GM12872 (cell line): ENCODE results near the gene CD200R1L.

Experiments
- CTCF ChIP-seq: IDR thresholded peaks from 3 replicates; pipeline ENCODE4 v1.5.1; 2011; ENCODE audit warnings: low read depth, mild to moderate bottlenecking, low read length, moderate library complexity; ENCODE audit not compliant: insufficient read depth

CD200R1L gene

GRCh38 chr3:112818289-112818688, 28.4 kb downstream of the CD200R1L start:
- no peak for TF ChIP-seq CTCF

GRCh38 chr3:112817797-112818196, 28.9 kb downstream of the CD200R1L start:
- no peak for TF ChIP-seq CTCF

- no peak for TF ChIP-seq CTCF
These were observed 29.4 kb downstream of the CD200R1L start for GRCh38 chr3:112817271-112817670.

GRCh38 chr3:112815981-112816380, 30.7 kb downstream of the CD200R1L start:
- no peak for TF ChIP-seq CTCF

- peak; percentile 28; the same call in 1 of the 3 replicates for TF ChIP-seq CTCF
These were observed 32.4 kb downstream of the CD200R1L start for GRCh38 chr3:112814266-112814665.

GRCh38 chr3:112813723-112814171, 32.9 kb downstream of the CD200R1L start:
- no peak for TF ChIP-seq CTCF

GRCh38 chr3:112813016-112813415, 33.6 kb downstream of the CD200R1L start:
- TF ChIP-seq CTCF, result no peak
